ENCODE results near the gene HENMT1.

- TF ChIP-seq CTCF (conservative IDR thresholded peaks at IDR 0.05), result no peak
- no peak for TF ChIP-seq ZFX (IDR thresholded peaks at IDR 0.05)
Observed at GRCh38 chr1:108610073-108610472, 50.8 kb downstream of the HENMT1 start.
